AG04450 (cell line): ENCODE results near the gene STX3. TPM values are rescaled to one million over a fixed set of nuclear protein-coding genes. Genes with fewer than 3 reads are reported as not detected.

Source experiments
- CTCF ChIA-PET: fragments of 300-600, 350-600 bp; formaldehyde crosslinking; extraction: SDS; loops from one replicate; lab custom pipeline; 2022; ENCODE audit warnings: antibody characterized with exemption, inconsistent platforms; lab: Charles Lee
- POLR2A ChIA-PET: fragments of 350-600 bp; formaldehyde crosslinking; extraction: SDS; loops from one replicate; lab custom pipeline; 2021; ENCODE audit warnings: antibody characterized with exemption, inconsistent platforms; lab: Yijun Ruan, JAX
- DNase-seq: peaks from one replicate; pipeline ENCODE4 v3.0.0-alpha.2; 2011; ENCODE audit warnings: low read depth, low spot score
- H3K27ac ChIP-seq: one replicate; pipeline ENCODE4 v1.5.1; 2012; ENCODE audit warnings: low read depth, low read length, control low read depth
- H3K27me3 ChIP-seq: one replicate; pipeline ENCODE4 v1.6.0; 2012; ENCODE audit warnings: low read length; ENCODE audit not compliant: control insufficient read depth, insufficient read depth
- H3K4me3 ChIP-seq: 2 replicates; pipeline ENCODE4 v1.5.1; 2011; ENCODE audit warnings: mild to moderate bottlenecking, low read depth, low read length, control low read depth
- H3K9me3 ChIP-seq: 2 replicates; pipeline ENCODE4 v1.5.1; 2012; ENCODE audit warnings: low read length; ENCODE audit not compliant: control insufficient read depth, insufficient read depth
- CTCF ChIP-seq: IDR thresholded peaks from 2 replicates; pipeline ENCODE4 v1.5.1; 2011; ENCODE audit warnings: low read depth, low read length, control low read depth, inconsistent platforms
- polyA plus RNA-seq: library from polyadenylated mRNA; depleted of rRNA; stranded (reverse); fragments of >200 nt; gene quantifications from 2 replicates; pipeline ENCODE4 v1.2.3, GENCODE V29; 2011

The STX3 gene
- polyA plus RNA-seq, 1 experiment: 12.4 TPM

- no peak for TF ChIP-seq CTCF
- ChIA-PET POLR2A (no interaction called here), CTCF (interaction anchor here (1.0 kb wide), 1 partner anchor 17 kb away, joined by 3 read pairs; no protein-coding TSS in a partner anchor)
- H3K27me3 ChIP-seq: no peaks in the 10 kb centered on the region
- H3K9me3 ChIP-seq: no peaks in the 10 kb centered on the region
- no peak for DNase-seq
- no peak overlapping the region for H3K27ac ChIP-seq
- no peak overlapping the region for H3K4me3 ChIP-seq
Observed at GRCh38 chr11:59769828-59770227, 14.7 kb downstream of the STX3 start.

- Histone ChIP-seq H3K27me3 (no peaks in the 10 kb centered on the region), H3K9me3 (no peaks in the 10 kb centered on the region), H3K27ac (no peak overlapping the region), H3K4me3 (no peak overlapping the region)
- ChIA-PET CTCF (interaction anchor here (1.0 kb wide), 1 partner anchor 17 kb away, joined by 3 read pairs; no protein-coding TSS in a partner anchor), POLR2A (no interaction called here)
- DNase-seq: no peak
- no peak for TF ChIP-seq CTCF
Observed at GRCh38 chr11:59770319-59770718, 15.1 kb downstream of the STX3 start.

- H3K4me3 ChIP-seq: no peak overlapping the region
- DNase-seq: no peak
- no peak overlapping the region for H3K27ac ChIP-seq
- ChIA-PET POLR2A (no interaction called here), CTCF (no interaction called here)
- H3K27me3 ChIP-seq: no peaks in the 10 kb centered on the region
- no peaks in the 10 kb centered on the region for H3K9me3 ChIP-seq
- TF ChIP-seq CTCF: no peak
Observed at GRCh38 chr11:59770869-59771268, 15.7 kb downstream of the STX3 start.

DNA sequence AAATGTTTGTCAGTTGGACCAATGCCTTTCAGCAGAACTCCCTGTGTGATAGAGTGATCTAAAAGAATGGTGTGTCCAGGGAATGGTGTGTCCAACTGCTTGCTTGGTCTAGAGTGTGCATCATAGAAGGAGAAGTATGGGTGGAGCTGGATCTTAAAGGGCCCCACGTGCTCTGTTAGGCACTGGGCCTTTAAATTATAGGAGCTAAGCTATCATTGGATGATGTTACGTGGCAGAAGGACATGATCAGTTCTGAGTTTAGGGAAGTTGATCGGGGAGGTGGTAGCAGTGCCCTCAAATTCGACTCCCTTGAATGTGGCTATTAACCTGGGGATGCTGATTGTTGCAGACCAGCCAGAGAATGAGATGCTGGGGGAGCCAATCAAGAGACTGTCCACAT lies 16.4 kb downstream of the STX3 start:
- ChIA-PET POLR2A (no interaction called here), CTCF (interaction anchor here (1.4 kb wide), 1 partner anchor 30 kb away, joined by 5 read pairs; no protein-coding TSS in a partner anchor)
- Histone ChIP-seq H3K27me3 (no peaks in the 10 kb centered on the region), H3K9me3 (no peaks in the 10 kb centered on the region), H3K27ac (no peak overlapping the region), H3K4me3 (no peak overlapping the region)
- TF ChIP-seq CTCF: no peak
- DNase-seq: no peak

DNA sequence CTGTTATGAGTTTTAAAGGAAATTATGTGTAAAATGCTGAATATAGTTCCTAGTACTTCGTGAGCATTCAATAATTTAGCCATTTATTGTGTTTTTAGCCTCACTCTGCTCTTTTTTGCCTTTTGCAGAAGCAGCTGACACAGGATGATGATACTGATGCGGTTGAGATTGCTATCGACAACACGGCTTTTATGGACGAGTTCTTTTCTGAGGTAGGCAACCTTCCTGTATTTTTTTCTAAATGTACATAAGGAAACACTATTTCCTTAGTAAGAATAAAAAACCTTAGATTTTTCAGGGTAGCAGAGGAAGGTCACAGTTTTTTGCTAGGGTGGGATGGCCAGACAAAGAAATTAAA lies 17.9 kb downstream of the STX3 start:
- no peaks in the 10 kb centered on the region for H3K9me3 ChIP-seq
- no peak for DNase-seq
- H3K27me3 ChIP-seq: no peaks in the 10 kb centered on the region
- no peak overlapping the region for H3K4me3 ChIP-seq
- no peak overlapping the region for H3K27ac ChIP-seq
- CTCF ChIA-PET: interaction anchor here (1.4 kb wide), 1 partner anchor 29 kb away, joined by 5 read pairs; no protein-coding TSS in a partner anchor
- no peak for TF ChIP-seq CTCF
- POLR2A ChIA-PET: no interaction called here
